Smooth muscle cell (in vitro differentiated cells): ENCODE data around the gene ZBTB33. TPM values are rescaled to one million over a fixed set of nuclear protein-coding genes. Genes with fewer than 3 reads are reported as not detected.

Experiments used
- DNase-seq: peaks from one replicate; lab custom pipeline; 2025; ENCODE audit not compliant: unreplicated experiment; lab: John Stamatoyannopoulos, UW
- H2AFZ ChIP-seq: fragments of 200-600 bp; sonication (generic); 2 replicates; pipeline ENCODE4 v1.6.0; 2016; ENCODE audit warnings: antibody characterized with exemption, low read depth, mild to moderate bottlenecking
- H3F3A ChIP-seq: fragments of 200-600 bp; sonication (generic); 2 replicates; pipeline ENCODE4 v1.6.0; 2017; ENCODE audit warnings: antibody characterized with exemption, low read depth
- H3K27ac ChIP-seq: fragments of 200-600 bp; sonication (generic); 2 replicates; pipeline ENCODE4 v1.5.1; 2016; ENCODE audit warnings: low read depth, mild to moderate bottlenecking
- H3K27me3 ChIP-seq: fragments of 200-600 bp; sonication (generic); 2 replicates; pipeline ENCODE4 v1.6.1; 2016; ENCODE audit warnings: low read depth, mild to moderate bottlenecking
- H3K36me3 ChIP-seq: fragments of 200-600 bp; sonication (generic); 2 replicates; pipeline ENCODE4 v1.5.1; 2016; ENCODE audit warnings: low read depth
- H3K4me1 ChIP-seq: fragments of 200-600 bp; sonication (generic); 2 replicates; pipeline ENCODE4 v1.5.1; 2016; ENCODE audit warnings: low read depth
- H3K4me2 ChIP-seq: fragments of 200-600 bp; sonication (generic); 2 replicates; pipeline ENCODE4 v1.6.0; 2016; ENCODE audit warnings: mild to moderate bottlenecking
- H3K4me3 ChIP-seq: fragments of 200-600 bp; sonication (generic); 2 replicates; pipeline ENCODE4 v1.5.1; 2016; ENCODE audit warnings: mild to moderate bottlenecking
- H3K79me2 ChIP-seq: fragments of 200-600 bp; sonication (generic); 2 replicates; pipeline ENCODE4 v1.6.0; 2016; ENCODE audit warnings: low read depth, mild to moderate bottlenecking
- H3K9ac ChIP-seq: fragments of 200-600 bp; sonication (generic); 2 replicates; pipeline ENCODE4 v1.6.0; 2016; ENCODE audit warnings: low read depth
- H3K9me3 ChIP-seq: fragments of 200-600 bp; sonication (generic); replicated peaks from 2 replicates; pipeline ENCODE4 v1.5.1; 2016; ENCODE audit warnings: low read depth
- H4K20me1 ChIP-seq: fragments of 200-600 bp; sonication (generic); 2 replicates; pipeline ENCODE4 v1.6.0; 2016; ENCODE audit warnings: low read depth
- CTCF ChIP-seq: fragments of 200-600 bp; sonication (generic); IDR thresholded peaks from 2 replicates; pipeline ENCODE4 v1.5.1; 2017; ENCODE audit warnings: borderline replicate concordance, mild to moderate bottlenecking, antibody characterized with exemption; ENCODE audit not compliant: insufficient read depth, poor library complexity, severe bottlenecking
- WGBS: methylation state at CpG from one replicate; pipeline ENCODE4 v1.1.7; 2016; ENCODE audit warnings: low lambda C conversion rate; 5-methylcytosine and 5-hydroxymethylcytosine counted together
- polyA plus RNA-seq: library from polyadenylated mRNA; unstranded; fragments of >200 nt; fragmentation: Nextera tagmentation; extraction: Ambion mirVana; gene quantifications from 2 replicates; pipeline ENCODE4 v1.2.1, GENCODE V29; 2016
- total RNA-seq: library from RNA; depleted of rRNA; stranded (reverse); fragments of >200 nt; gene quantifications from 2 replicates; pipeline ENCODE4 v1.2.3, GENCODE V29; 2014

ZBTB33 gene
- total and polyA plus RNA-seq, 2 experiments from 2014 or later = 6.1 to 16.9 TPM

GRCh38 chrX:120260369-120260768, 9.8 kb downstream of the ZBTB33 start:
- 58% methylated on average over 3 of the region's 3 CpGs for WGBS
- no peak for TF ChIP-seq CTCF

GRCh38 chrX:120262859-120263708, 12.5 kb downstream of the ZBTB33 start:
- no peak overlapping the region for H3K27ac ChIP-seq
- no peak overlapping the region for H3K4me3 ChIP-seq
- no peaks in the 10 kb centered on the region for H3K27me3 ChIP-seq
- H3K9me3 ChIP-seq = no peaks in the 10 kb centered on the region
- no peaks in the 10 kb centered on the region for H3K4me1 ChIP-seq
- H2AFZ ChIP-seq = no peak overlapping the region
- no peak overlapping the region for H3K9ac ChIP-seq
- no peaks in the 10 kb centered on the region for H3K79me2 ChIP-seq
- no peaks in the 10 kb centered on the region for H3K36me3 ChIP-seq
- no peaks in the 10 kb centered on the region for H4K20me1 ChIP-seq
- 74% methylated on average over 8 of the region's 8 CpGs for WGBS
- H3F3A ChIP-seq = no peaks in the 10 kb centered on the region
- no peak overlapping the region for H3K4me2 ChIP-seq
- no peak for TF ChIP-seq CTCF
- no peak for DNase-seq

More at GRCh38 chrX:120260369-120260768, 9.8 kb downstream of the ZBTB33 start:
- H3K9me3 ChIP-seq = no peaks in the 10 kb centered on the region
- H3K9ac ChIP-seq = no peak overlapping the region
- H3K27me3 ChIP-seq = no peaks in the 10 kb centered on the region
- H3K79me2 ChIP-seq = no peaks in the 10 kb centered on the region
- H3K4me2 ChIP-seq = no peak overlapping the region
- H4K20me1 ChIP-seq = peaks cover 8% of the 10 kb centered on the region
- no peak overlapping the region for H3K27ac ChIP-seq
- no peak overlapping the region for H2AFZ ChIP-seq
- no peaks in the 10 kb centered on the region for H3F3A ChIP-seq
- H3K4me3 ChIP-seq = no peak overlapping the region
- no peaks in the 10 kb centered on the region for H3K36me3 ChIP-seq
- no peaks in the 10 kb centered on the region for H3K4me1 ChIP-seq
- DNase-seq = no peak

GRCh38 chrX:120264341-120264740, 13.7 kb downstream of the ZBTB33 start:
- TF ChIP-seq CTCF = no peak
- Histone ChIP-seq H3K4me2 (no peak overlapping the region), H3K79me2 (no peaks in the 10 kb centered on the region), H3K4me3 (no peak overlapping the region), H3K9ac (no peak overlapping the region), H3K27me3 (no peaks in the 10 kb centered on the region), H3K36me3 (no peaks in the 10 kb centered on the region), H3F3A (no peaks in the 10 kb centered on the region), H2AFZ (no peak overlapping the region), H3K4me1 (no peaks in the 10 kb centered on the region), H3K27ac (no peak overlapping the region), H4K20me1 (no peaks in the 10 kb centered on the region), H3K9me3 (no peaks in the 10 kb centered on the region)
- no peak for DNase-seq
